HEK293T (cell line): ENCODE data around the gene DYNC1I1.

ENCODE experiments used
- ARNT ChIP-seq: fragments of 450-650 bp; IDR thresholded peaks from 2 replicates; pipeline ENCODE4 v1.6.1; 2017; ENCODE audit warnings: mild to moderate bottlenecking
- HDGF ChIP-seq: fragments of 450-650 bp; IDR thresholded peaks from 2 replicates; pipeline ENCODE4 v1.6.1; 2017; ENCODE audit warnings: antibody characterized with exemption, borderline replicate concordance
- SP1 ChIP-seq: fragments of 450-650 bp; IDR thresholded peaks from 2 replicates; pipeline ENCODE4 v1.6.1; 2017
- SUZ12 ChIP-seq: fragments of 450-650 bp; IDR thresholded peaks from 2 replicates; pipeline ENCODE4 v1.6.1; 2016; ENCODE audit warnings: mild to moderate bottlenecking

GRCh38 chr7:96005271-96005670, 232.9 kb downstream of the DYNC1I1 start:
- TF ChIP-seq SUZ12 (no peak), HDGF (no peak), ARNT (no peak), SP1 (no peak)
